Keratinocyte (primary cell): ENCODE data around the gene ABCA7. TPM values are rescaled to one million over a fixed set of nuclear protein-coding genes. Genes with fewer than 3 reads are reported as not detected.

ENCODE experiments used
- DNase-seq: peaks from one replicate; pipeline ENCODE4 v3.0.0-alpha.2; 2011; ENCODE audit warnings: low read depth, missing footprints, low spot score
- FAIRE-seq: peaks from 2 replicates; lab custom pipeline; 2011; peaks lifted over from hg19 to GRCh38; lab: Jason Lieb, UNC
- H2AFZ ChIP-seq: 2 replicates; pipeline ENCODE4 v1.6.0; 2012; ENCODE audit warnings: low read length, control low read depth, inconsistent platforms; ENCODE audit not compliant: control insufficient read depth
- H3K27ac ChIP-seq: 2 replicates; pipeline ENCODE4 v1.5.1; 2011; ENCODE audit warnings: low read length; ENCODE audit not compliant: control insufficient read depth, insufficient read depth
- H3K27me3 ChIP-seq: 3 replicates; pipeline ENCODE4 v1.6.0; 2011; ENCODE audit warnings: low read length; ENCODE audit not compliant: control insufficient read depth, insufficient read depth; ENCODE audit errors: extremely low read depth
- H3K36me3 ChIP-seq, 2 experiments: 2 replicates in 1 of 2; 3 replicates in 1 of 2; pipeline ENCODE4 v1.5.1; 2011; ENCODE audit warnings: low read length in 2 of 2, mild to moderate bottlenecking in 1 of 2; ENCODE audit not compliant: control insufficient read depth in 2 of 2, insufficient read depth in 2 of 2; ENCODE audit errors: extremely low read depth in 1 of 2
- H3K4me1 ChIP-seq: 3 replicates; pipeline ENCODE4 v1.5.1; 2011; ENCODE audit warnings: low read length; ENCODE audit not compliant: control insufficient read depth, insufficient read depth; ENCODE audit errors: extremely low read depth
- H3K4me2 ChIP-seq: 3 replicates; pipeline ENCODE4 v1.6.0; 2011; ENCODE audit warnings: low read depth, low read length; ENCODE audit not compliant: control insufficient read depth, insufficient read depth; ENCODE audit errors: extremely low read depth
- H3K4me3 ChIP-seq, 3 experiments: fragments of 200-600 bp in 1 of 3; sonication (generic) in 1 of 3; 2 replicates in 2 of 3; 3 replicates in 1 of 3; pipeline ENCODE4 v1.5.1; 2011 to 2016; ENCODE audit warnings: low read length in 3 of 3, mild to moderate bottlenecking in 3 of 3, control low read depth in 2 of 3, inconsistent platforms in 1 of 3, low read depth in 1 of 3, mixed read lengths in 1 of 3, mixed run types in 1 of 3, moderate library complexity in 1 of 3; ENCODE audit not compliant: control insufficient read depth in 2 of 3, insufficient read depth in 2 of 3; ENCODE audit errors: extremely low read depth in 1 of 3
- H3K79me2 ChIP-seq: 2 replicates; pipeline ENCODE4 v1.6.0; 2012; ENCODE audit warnings: low read length; ENCODE audit not compliant: control insufficient read depth, insufficient read depth
- H3K9ac ChIP-seq: 3 replicates; pipeline ENCODE4 v1.6.0; 2011; ENCODE audit warnings: low read length; ENCODE audit not compliant: control insufficient read depth, insufficient read depth; ENCODE audit errors: extremely low read depth
- H3K9me1 ChIP-seq: 3 replicates; pipeline ENCODE4 v1.6.0; 2011; ENCODE audit warnings: low read length; ENCODE audit not compliant: control insufficient read depth, insufficient read depth; ENCODE audit errors: extremely low read depth
- H3K9me3 ChIP-seq: 2 replicates; pipeline ENCODE4 v1.5.1; 2012; ENCODE audit warnings: low read depth, low read length; ENCODE audit not compliant: control insufficient read depth
- H4K20me1 ChIP-seq: 3 replicates; pipeline ENCODE4 v1.6.0; 2011; ENCODE audit warnings: low read length; ENCODE audit not compliant: control insufficient read depth, insufficient read depth; ENCODE audit errors: extremely low read depth
- EZH2 ChIP-seq: IDR thresholded peaks from one replicate; pipeline ENCODE4 v1.6.1; 2012; ENCODE audit warnings: inconsistent platforms, mild to moderate bottlenecking, low read length, moderate library complexity
- dilution Hi-C: fragments of 300-500 bp; cut with MboI; formaldehyde crosslinking; loops from one replicate; pipeline ENCODE4 v1.7.0; 2020; ENCODE audit warnings: low sequenced_read_pairs; ENCODE audit not compliant: extremely low pct_ligation_motif_present
- polyA plus RNA-seq, 5 experiments: library from polyadenylated mRNA; depleted of rRNA in 3 of 5; stranded (reverse) in 3 of 5; stranded (forward) in 1 of 5; unstranded in 1 of 5; fragments of >200 nt; gene quantifications; 1 replicate in 1 of 5; 2 replicates in 3 of 5; 3 replicates in 1 of 5; pipeline versions ENCODE4 v1.2.1 to v1.2.3, GENCODE V29; 2011 to 2012; ENCODE audit warnings: missing spikeins in 2 of 5, low read depth in 1 of 5, low replicate concordance in 1 of 5
- TF ChIP-seq, protein P1 (sequence below), 3 experiments: IDR thresholded peaks in 1 of 3; conservative IDR thresholded peaks in 1 of 3; optimal IDR thresholded peaks in 1 of 3; 2 replicates in 2 of 3; 3 replicates in 1 of 3; pipeline versions ENCODE3 to v1.5.1; 2011; ENCODE audit warnings: low read length in 3 of 3, mild to moderate bottlenecking in 3 of 3, moderate library complexity in 2 of 3, control low read depth in 1 of 3, inconsistent platforms in 1 of 3; ENCODE audit not compliant: insufficient read depth in 2 of 3; ENCODE audit errors: extremely low read depth in 1 of 3

Gene ABCA7
- polyA plus RNA-seq, 1 donor (not counting 4 experiments of a cell fraction or from before 2014, with no cell fraction given): 7.4 TPM

GRCh38 chr19:1052349-1052975, 12.6 kb downstream of the ABCA7 start:
- Histone ChIP-seq H3K4me2 (no peak overlapping the region), H2AFZ (no peak overlapping the region), H3K9me1 (no peaks in the 10 kb centered on the region), H3K27me3 (no peaks in the 10 kb centered on the region), H4K20me1 (no peaks in the 10 kb centered on the region), H3K79me2 (no peaks in the 10 kb centered on the region), H3K36me3 (peaks cover 6 to 20% of the 10 kb centered on the region in 2 experiments), H3K27ac (no peak overlapping the region), H3K9me3 (peaks cover 14% of the 10 kb centered on the region), H3K4me3 (no peak overlapping the region), H3K9ac (no peak overlapping the region), H3K4me1 (no peaks in the 10 kb centered on the region)
- TF ChIP-seq, protein P1, sequence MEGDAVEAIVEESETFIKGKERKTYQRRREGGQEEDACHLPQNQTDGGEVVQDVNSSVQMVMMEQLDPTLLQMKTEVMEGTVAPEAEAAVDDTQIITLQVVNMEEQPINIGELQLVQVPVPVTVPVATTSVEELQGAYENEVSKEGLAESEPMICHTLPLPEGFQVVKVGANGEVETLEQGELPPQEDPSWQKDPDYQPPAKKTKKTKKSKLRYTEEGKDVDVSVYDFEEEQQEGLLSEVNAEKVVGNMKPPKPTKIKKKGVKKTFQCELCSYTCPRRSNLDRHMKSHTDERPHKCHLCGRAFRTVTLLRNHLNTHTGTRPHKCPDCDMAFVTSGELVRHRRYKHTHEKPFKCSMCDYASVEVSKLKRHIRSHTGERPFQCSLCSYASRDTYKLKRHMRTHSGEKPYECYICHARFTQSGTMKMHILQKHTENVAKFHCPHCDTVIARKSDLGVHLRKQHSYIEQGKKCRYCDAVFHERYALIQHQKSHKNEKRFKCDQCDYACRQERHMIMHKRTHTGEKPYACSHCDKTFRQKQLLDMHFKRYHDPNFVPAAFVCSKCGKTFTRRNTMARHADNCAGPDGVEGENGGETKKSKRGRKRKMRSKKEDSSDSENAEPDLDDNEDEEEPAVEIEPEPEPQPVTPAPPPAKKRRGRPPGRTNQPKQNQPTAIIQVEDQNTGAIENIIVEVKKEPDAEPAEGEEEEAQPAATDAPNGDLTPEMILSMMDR (optimal IDR thresholded peaks at IDR 0.05 in 1 of 3, IDR thresholded peaks at IDR 0.05 in 1 of 3, conservative IDR thresholded peaks at IDR 0.05 in 1 of 3; ENCODE audit: extremely low read depth in 1 of 3, insufficient read depth in 2 of 3, low read length in 3 of 3): no peak
- TF ChIP-seq EZH2: no peak
- dilution Hi-C loops: no loop called here
- FAIRE-seq: no peak
- no peak for DNase-seq

- no peak for DNase-seq
- dilution Hi-C loops: no loop called here
- FAIRE-seq: no peak
These were observed 13.5 kb downstream of the ABCA7 start for GRCh38 chr19:1053176-1054101.

More at GRCh38 chr19:1053176-1054101, 13.5 kb downstream of the ABCA7 start:
- Histone ChIP-seq H3K27ac (no peak overlapping the region), H3K36me3 (peaks cover 9 to 26% of the 10 kb centered on the region in 2 experiments), H3K9me1 (no peaks in the 10 kb centered on the region), H3K9me3 (peaks cover 22% of the 10 kb centered on the region), H3K4me1 (no peaks in the 10 kb centered on the region), H3K79me2 (no peaks in the 10 kb centered on the region), H3K27me3 (no peaks in the 10 kb centered on the region), H3K4me3 (no peak overlapping the region), H3K4me2 (no peak overlapping the region), H2AFZ (no peak overlapping the region), H3K9ac (no peak overlapping the region), H4K20me1 (no peaks in the 10 kb centered on the region)
- TF ChIP-seq EZH2: no peak
- TF ChIP-seq, protein P1 (optimal IDR thresholded peaks at IDR 0.05 in 1 of 3, IDR thresholded peaks at IDR 0.05 in 1 of 3, conservative IDR thresholded peaks at IDR 0.05 in 1 of 3; ENCODE audit: extremely low read depth in 1 of 3, insufficient read depth in 2 of 3, low read length in 3 of 3): no peak
